Measurements from ENCODE around the gene ADH1C. TPM values are rescaled to one million over a fixed set of nuclear protein-coding genes. Genes with fewer than 3 reads are reported as not detected.
"Not testable (repeated sequence)": the region's sequence is repeated elsewhere in the genome, so short reads cannot be mapped to it uniquely, and the experiment has no call there.

ADH1C gene
- total RNA-seq, 1 donor from 2014 or later: 21.8 TPM

- Mint-ChIP-seq H3K4me1 (ENCODE audit: unreplicated experiment) (peaks cover 8% of the 10 kb centered on the region), H3K4me3 (no peak overlapping the region), H3K36me3 (no peaks in the 10 kb centered on the region), H3K27ac (no peak overlapping the region), H3K9me3 (peaks cover 6% of the 10 kb centered on the region), H3K27me3 (no peaks in the 10 kb centered on the region)
- DNase-seq (ENCODE audit: extremely low spot score, unreplicated experiment): no peak
- no peak for TF ChIP-seq CTCF (conservative IDR thresholded peaks at IDR 0.05)
These were observed 4.4 kb upstream of the ADH1C start for GRCh38 chr4:99356992-99357391.

GRCh38 chr4:99356149-99356548 is 3.6 kb upstream of the ADH1C start:
- not testable (repeated sequence) for H3K27me3 Mint-ChIP-seq

DNA sequence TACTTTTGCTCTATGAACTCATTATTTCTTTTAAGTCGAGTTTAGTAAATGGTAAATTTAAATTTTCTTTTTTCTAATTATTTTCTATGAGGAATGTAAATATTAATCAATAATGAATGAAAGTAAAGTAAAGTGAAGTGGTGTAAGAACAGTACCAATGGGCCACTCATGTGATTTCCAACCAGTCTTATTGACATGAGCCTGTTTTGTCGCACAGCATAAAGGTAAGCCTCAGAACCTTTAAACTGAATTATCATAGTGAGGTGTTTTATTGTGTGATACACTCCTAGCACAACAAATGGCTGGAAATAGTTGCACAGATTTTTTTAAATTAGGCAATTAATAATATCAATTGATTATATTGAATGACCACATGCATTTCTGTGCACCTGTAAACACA is 1.1 kb downstream of the ADH1C start:
- H3K9me3 Mint-ChIP-seq: peaks cover 3% of the 10 kb centered on the region
- TF ChIP-seq CTCF (conservative IDR thresholded peaks at IDR 0.05): no peak
- H3K4me1 Mint-ChIP-seq (ENCODE audit: unreplicated experiment): peaks cover 8% of the 10 kb centered on the region
- DNase-seq (ENCODE audit: extremely low spot score, unreplicated experiment): no peak
- no peaks in the 10 kb centered on the region for H3K27me3 Mint-ChIP-seq
- no peak overlapping the region for H3K4me3 Mint-ChIP-seq
- H3K36me3 Mint-ChIP-seq: no peaks in the 10 kb centered on the region
- H3K27ac Mint-ChIP-seq: no peak overlapping the region

More at GRCh38 chr4:99356149-99356548, 3.6 kb upstream of the ADH1C start:
- not testable (repeated sequence) for H3K27ac Mint-ChIP-seq; H3K4me3 Mint-ChIP-seq; H3K36me3 Mint-ChIP-seq; H3K4me1 Mint-ChIP-seq (ENCODE audit: unreplicated experiment); H3K9me3 Mint-ChIP-seq; DNase-seq (ENCODE audit: extremely low spot score, unreplicated experiment)

DNA sequence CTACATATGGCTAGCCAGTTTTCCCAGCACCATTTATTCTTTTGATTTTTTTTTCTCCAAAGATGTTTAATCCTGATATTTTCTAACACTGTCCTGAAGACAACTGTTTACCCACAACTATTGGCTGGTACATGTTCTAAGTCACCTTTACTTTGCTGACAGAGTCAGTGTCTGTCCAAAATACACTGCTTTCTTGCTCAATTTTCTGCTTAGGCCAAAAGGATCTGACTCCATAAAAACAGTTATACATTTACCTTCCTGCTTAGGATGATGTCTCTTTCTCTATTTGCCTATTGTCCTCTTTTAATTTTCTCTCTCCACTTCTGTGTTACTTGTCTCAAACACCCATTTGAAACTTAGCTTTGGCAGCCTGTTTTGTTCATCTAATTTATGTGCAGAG is 3.2 kb downstream of the ADH1C start:
- no peaks in the 10 kb centered on the region for H3K27me3 Mint-ChIP-seq
- no peak for DNase-seq (ENCODE audit: extremely low spot score, unreplicated experiment)
- TF ChIP-seq CTCF (conservative IDR thresholded peaks at IDR 0.05): no peak
- peaks cover 8% of the 10 kb centered on the region for H3K4me1 Mint-ChIP-seq (ENCODE audit: unreplicated experiment)
- no peaks in the 10 kb centered on the region for H3K9me3 Mint-ChIP-seq
- no peak overlapping the region for H3K27ac Mint-ChIP-seq
- H3K4me3 Mint-ChIP-seq: no peak overlapping the region
- H3K36me3 Mint-ChIP-seq: no peaks in the 10 kb centered on the region

GRCh38 chr4:99342624-99343023 is 9.9 kb downstream of the ADH1C start:
- H3K4me1 Mint-ChIP-seq (ENCODE audit: unreplicated experiment); H3K9me3 Mint-ChIP-seq; DNase-seq (ENCODE audit: extremely low spot score, unreplicated experiment); H3K36me3 Mint-ChIP-seq; H3K4me3 Mint-ChIP-seq; H3K27ac Mint-ChIP-seq; H3K27me3 Mint-ChIP-seq: not testable (repeated sequence)

GRCh38 chr4:99341426-99341825 is 11.1 kb downstream of the ADH1C start:
- Mint-ChIP-seq H3K27ac (no peak overlapping the region), H3K36me3 (no peaks in the 10 kb centered on the region), H3K27me3 (peaks cover 2% of the 10 kb centered on the region), H3K4me3 (no peak overlapping the region), H3K4me1 (ENCODE audit: unreplicated experiment) (no peaks in the 10 kb centered on the region), H3K9me3 (no peaks in the 10 kb centered on the region)
- TF ChIP-seq CTCF (conservative IDR thresholded peaks at IDR 0.05): no peak
- no peak for DNase-seq (ENCODE audit: extremely low spot score, unreplicated experiment)

GRCh38 chr4:99339172-99339571 is 13.4 kb downstream of the ADH1C start:
- no peaks in the 10 kb centered on the region for H3K4me1 Mint-ChIP-seq (ENCODE audit: unreplicated experiment)
- H3K36me3 Mint-ChIP-seq: no peaks in the 10 kb centered on the region
- DNase-seq (ENCODE audit: extremely low spot score, unreplicated experiment): no peak
- H3K4me3 Mint-ChIP-seq: no peak overlapping the region
- H3K9me3 Mint-ChIP-seq: no peaks in the 10 kb centered on the region
- TF ChIP-seq CTCF (conservative IDR thresholded peaks at IDR 0.05): no peak
- H3K27me3 Mint-ChIP-seq: peaks cover 6% of the 10 kb centered on the region
- H3K27ac Mint-ChIP-seq: no peak overlapping the region

Measured in type B pancreatic cell (in vitro differentiated cells).